ENCODE results near the gene KLC1. TPM values are rescaled to one million over a fixed set of nuclear protein-coding genes. Genes with fewer than 3 reads are reported as not detected.
A peak's percentile ranks its signal among the peaks of the same experiment; 100 is the strongest.
"Not testable (repeated sequence)": the region's sequence is repeated elsewhere in the genome, so short reads cannot be mapped to it uniquely, and the experiment has no call there.

Gene KLC1
- total RNA-seq, 1 experiment from 2014 or later, result 163 TPM

DNA sequence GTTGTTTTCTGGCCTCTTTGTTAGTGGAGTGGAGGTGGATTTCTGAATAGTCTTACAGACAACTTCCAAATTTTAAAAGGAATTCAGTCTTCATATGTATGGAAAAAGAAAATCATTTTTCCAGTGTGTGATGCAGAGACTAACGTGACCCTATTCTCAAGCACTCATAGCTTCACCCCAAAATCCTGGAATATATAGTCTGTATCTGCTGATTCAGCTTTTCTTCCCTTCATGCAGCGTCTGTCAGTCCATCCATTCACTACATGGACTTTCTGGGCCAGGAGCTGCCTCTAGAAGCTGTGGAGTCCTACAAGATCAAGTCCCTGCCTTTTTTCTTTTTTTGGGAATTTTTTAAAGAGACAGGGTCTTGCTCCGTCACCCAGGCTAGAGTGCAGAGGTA is 23.8 kb downstream of the KLC1 start:
- Histone ChIP-seq H3K4me3 (ENCODE audit: low read depth, low read length, poor library complexity, severe bottlenecking) (no peak overlapping the region), H3K27me3 (replicated peaks; ENCODE audit: insufficient read depth, low read depth, low read length, poor library complexity) (no peaks in the 10 kb centered on the region), H3K27ac (ENCODE audit: low read depth, low read length, poor library complexity, severe bottlenecking) (peak overlapping the region; percentile 52), H3K36me3 (ENCODE audit: insufficient read depth, low read length, poor library complexity, severe bottlenecking) (peaks cover 37% of the 10 kb centered on the region), H3K9me3 (ENCODE audit: low read depth, low read length, poor library complexity, severe bottlenecking) (no peaks in the 10 kb centered on the region), H3K4me1 (ENCODE audit: insufficient read depth, low read length, poor library complexity, severe bottlenecking) (peaks cover 4% of the 10 kb centered on the region)
- CTCF ChIA-PET, result no interaction called here
- intact Hi-C loops (cut with micrococcal nuclease; ENCODE audit: unreplicated experiment), result no loop called here
- BruUV-seq (replicated peaks), result no TSS peak
- DNase-seq (ENCODE audit: low spot score), result no peak
- POLR2A ChIA-PET (ENCODE audit: low non-redundant PET), result no interaction called here
- TF ChIP-seq CTCF (conservative IDR thresholded peaks at IDR 0.05; ENCODE audit: low read depth, low read length), result no peak
- no peak for TF ChIP-seq EZH2 (IDR thresholded peaks at IDR 0.05; ENCODE audit: borderline replicate concordance, low read depth, low read length, poor library complexity, severe bottlenecking)

DNA sequence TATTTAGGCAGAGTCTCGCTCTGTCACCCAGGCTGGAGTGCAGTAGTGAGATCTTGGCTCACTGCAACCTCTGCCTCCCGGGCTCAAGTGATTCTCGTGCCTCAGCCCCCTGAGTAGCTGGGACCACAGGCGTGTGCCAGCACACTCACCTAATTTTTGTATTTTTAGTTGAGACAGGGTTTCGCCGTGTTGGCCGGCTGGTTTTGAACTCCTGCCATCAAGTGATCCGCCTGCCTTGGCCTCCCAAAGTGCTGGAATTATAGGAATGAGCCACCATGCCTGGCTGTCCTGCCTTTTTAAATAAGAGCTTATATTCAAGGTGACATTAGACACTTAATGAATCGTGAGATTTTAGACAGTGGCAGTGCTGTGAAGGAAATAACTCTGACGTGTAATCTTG is 24.3 kb downstream of the KLC1 start:
- CTCF ChIA-PET; H3K9me3 ChIP-seq (ENCODE audit: low read depth, low read length, poor library complexity, severe bottlenecking); BruUV-seq (replicated peaks); H3K4me3 ChIP-seq (ENCODE audit: low read depth, low read length, poor library complexity, severe bottlenecking); H3K4me1 ChIP-seq (ENCODE audit: insufficient read depth, low read length, poor library complexity, severe bottlenecking); intact Hi-C loops (cut with micrococcal nuclease; ENCODE audit: unreplicated experiment); DNase-seq (ENCODE audit: low spot score); POLR2A ChIA-PET (ENCODE audit: low non-redundant PET); H3K27me3 ChIP-seq (replicated peaks; ENCODE audit: insufficient read depth, low read depth, low read length, poor library complexity): not testable (repeated sequence)
- Histone ChIP-seq H3K27ac (ENCODE audit: low read depth, low read length, poor library complexity, severe bottlenecking) (peak overlapping the region; percentile 26), H3K36me3 (ENCODE audit: insufficient read depth, low read length, poor library complexity, severe bottlenecking) (peaks cover 40% of the 10 kb centered on the region)

DNA sequence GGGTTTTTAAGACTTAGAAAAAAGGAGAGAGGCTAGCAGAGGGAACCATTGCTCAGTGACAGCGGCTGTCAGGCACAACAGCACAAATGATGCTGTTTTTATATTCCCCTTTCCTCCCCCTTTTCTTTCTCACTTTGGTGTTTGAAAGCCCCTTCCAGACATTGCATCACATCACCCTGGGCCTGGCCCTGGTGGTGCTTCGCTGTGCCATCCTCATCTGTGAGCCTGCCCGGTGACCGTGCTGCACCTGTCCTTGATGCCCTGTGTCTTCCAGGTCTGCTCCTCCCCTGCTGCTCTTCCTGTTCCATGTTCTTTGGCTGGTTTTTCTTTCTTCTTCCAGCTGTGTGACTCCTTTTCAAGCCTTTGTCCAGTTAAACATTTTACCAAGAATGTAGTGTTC is 24.8 kb downstream of the KLC1 start:
- no peaks in the 10 kb centered on the region for H3K9me3 ChIP-seq (ENCODE audit: low read depth, low read length, poor library complexity, severe bottlenecking)
- no peak for TF ChIP-seq EZH2 (IDR thresholded peaks at IDR 0.05; ENCODE audit: borderline replicate concordance, low read depth, low read length, poor library complexity, severe bottlenecking)
- no peak for TF ChIP-seq CTCF (conservative IDR thresholded peaks at IDR 0.05; ENCODE audit: low read depth, low read length)
- H3K4me3 ChIP-seq (ENCODE audit: low read depth, low read length, poor library complexity, severe bottlenecking), result no peak overlapping the region
- no peak for DNase-seq (ENCODE audit: low spot score)
- no TSS peak for BruUV-seq (replicated peaks)
- H3K27ac ChIP-seq (ENCODE audit: low read depth, low read length, poor library complexity, severe bottlenecking), result peak overlapping the region; percentile 26
- CTCF ChIA-PET, result no interaction called here
- no peaks in the 10 kb centered on the region for H3K27me3 ChIP-seq (replicated peaks; ENCODE audit: insufficient read depth, low read depth, low read length, poor library complexity)
- intact Hi-C loops (cut with micrococcal nuclease; ENCODE audit: unreplicated experiment), result no loop called here
- peaks cover 4% of the 10 kb centered on the region for H3K4me1 ChIP-seq (ENCODE audit: insufficient read depth, low read length, poor library complexity, severe bottlenecking)
- H3K36me3 ChIP-seq (ENCODE audit: insufficient read depth, low read length, poor library complexity, severe bottlenecking), result peaks cover 40% of the 10 kb centered on the region
- POLR2A ChIA-PET (ENCODE audit: low non-redundant PET), result no interaction called here

GRCh38 chr14:103654619-103655018 is 25.6 kb downstream of the KLC1 start:
- peaks cover 4% of the 10 kb centered on the region for H3K4me1 ChIP-seq (ENCODE audit: insufficient read depth, low read length, poor library complexity, severe bottlenecking)
- no peaks in the 10 kb centered on the region for H3K9me3 ChIP-seq (ENCODE audit: low read depth, low read length, poor library complexity, severe bottlenecking)
- intact Hi-C loops (cut with micrococcal nuclease; ENCODE audit: unreplicated experiment), result no loop called here
- no peak overlapping the region for H3K27ac ChIP-seq (ENCODE audit: low read depth, low read length, poor library complexity, severe bottlenecking)
- BruUV-seq (replicated peaks), result no TSS peak
- H3K27me3 ChIP-seq (replicated peaks; ENCODE audit: insufficient read depth, low read depth, low read length, poor library complexity), result no peaks in the 10 kb centered on the region
- TF ChIP-seq EZH2 (IDR thresholded peaks at IDR 0.05; ENCODE audit: borderline replicate concordance, low read depth, low read length, poor library complexity, severe bottlenecking) (no peak), CTCF (conservative IDR thresholded peaks at IDR 0.05; ENCODE audit: low read depth, low read length) (no peak)
- no peak overlapping the region for H3K4me3 ChIP-seq (ENCODE audit: low read depth, low read length, poor library complexity, severe bottlenecking)
- H3K36me3 ChIP-seq (ENCODE audit: insufficient read depth, low read length, poor library complexity, severe bottlenecking), result peaks cover 45% of the 10 kb centered on the region
- ChIA-PET POLR2A (ENCODE audit: low non-redundant PET) (no interaction called here), CTCF (no interaction called here)
- no peak for DNase-seq (ENCODE audit: low spot score)
